Activated naive CD4-positive, alpha-beta T cell treated with anti-CD3 and anti-CD28 coated beads, Interleukin-2, amount 10 ng/mL, durations not matched to agents 7 days and 5 days (primary cell): ENCODE data around the gene RPS28.
A peak's percentile ranks its signal among the peaks of the same experiment; 100 is the strongest.
"Not testable (repeated sequence)": the region's sequence is repeated elsewhere in the genome, so short reads cannot be mapped to it uniquely, and the experiment has no call there.

Experiments used
- CTCF ChIA-PET: fragments of 350-600 bp; sonication (Branson Sonifier 250); formaldehyde crosslinking; loops from one replicate; lab custom pipeline; 2021; ENCODE audit warnings: antibody characterized with exemption; lab: Charles Lee
- DNase-seq: peaks from one replicate; pipeline ENCODE4 v3.0.0-alpha.2; 2020
- H3K27ac Mint-ChIP-seq: one replicate; pipeline ENCODE4 v1.8.0; 2021; ENCODE audit warnings: mild to moderate bottlenecking, moderate library complexity, mixed read lengths
- H3K27me3 Mint-ChIP-seq: one replicate; pipeline ENCODE4 v1.8.0; 2021; ENCODE audit warnings: mild to moderate bottlenecking, mixed read lengths
- H3K36me3 Mint-ChIP-seq: one replicate; pipeline ENCODE4 v1.8.0; 2021; ENCODE audit warnings: mixed read lengths
- H3K4me1 Mint-ChIP-seq: one replicate; pipeline ENCODE4 v1.8.0; 2021; ENCODE audit warnings: mixed read lengths
- H3K4me3 Mint-ChIP-seq: one replicate; pipeline ENCODE4 v1.8.0; 2021; ENCODE audit warnings: mild to moderate bottlenecking, moderate library complexity, mixed read lengths
- H3K9me3 Mint-ChIP-seq: one replicate; pipeline ENCODE4 v1.8.0; 2021; ENCODE audit warnings: mixed read lengths

Gene RPS28

GRCh38 chr19:8331263-8331845 lies 10.1 kb downstream of the RPS28 start:
- DNase-seq: no peak
- CTCF ChIA-PET: interaction anchor here (0.6 kb wide), 1 partner anchor 23 kb away, joined by 3 read pairs; no protein-coding TSS in a partner anchor
- Mint-ChIP-seq H3K4me3 (no peak overlapping the region), H3K27ac (no peak overlapping the region), H3K9me3 (no peaks in the 10 kb centered on the region), H3K27me3 (peaks cover 77% of the 10 kb centered on the region), H3K4me1 (peaks cover 4% of the 10 kb centered on the region), H3K36me3 (peaks cover 3% of the 10 kb centered on the region)

- H3K27ac Mint-ChIP-seq: no peak overlapping the region
- H3K4me1 Mint-ChIP-seq: peaks cover 4% of the 10 kb centered on the region
- no peak for DNase-seq
- CTCF ChIA-PET: interaction anchor here (1.2 kb wide), 1 partner anchor 15 kb away, joined by 4 read pairs; no protein-coding TSS in a partner anchor
- H3K9me3 Mint-ChIP-seq: no peaks in the 10 kb centered on the region
- peaks cover 81% of the 10 kb centered on the region for H3K27me3 Mint-ChIP-seq
- no peak overlapping the region for H3K4me3 Mint-ChIP-seq
- peaks cover 3% of the 10 kb centered on the region for H3K36me3 Mint-ChIP-seq
These were observed 11.9 kb downstream of the RPS28 start for GRCh38 chr19:8332976-8333766.

- Mint-ChIP-seq H3K27ac (no peak overlapping the region), H3K36me3 (peaks cover 3% of the 10 kb centered on the region), H3K9me3 (no peaks in the 10 kb centered on the region), H3K4me1 (peaks cover 4% of the 10 kb centered on the region), H3K4me3 (no peak overlapping the region), H3K27me3 (peaks cover 82% of the 10 kb centered on the region)
- no peak for DNase-seq
- CTCF ChIA-PET: interaction anchor here (1.2 to 1.4 kb wide), 2 partner anchors 14 to 22 kb away, joined by 3 to 4 read pairs; no protein-coding TSS in a partner anchor
These were observed 12.6 kb downstream of the RPS28 start for GRCh38 chr19:8333767-8334457.

- Mint-ChIP-seq H3K4me1 (peaks cover 4% of the 10 kb centered on the region), H3K27ac (no peak overlapping the region), H3K9me3 (no peaks in the 10 kb centered on the region), H3K27me3 (peaks cover 89% of the 10 kb centered on the region), H3K4me3 (no peak overlapping the region), H3K36me3 (peaks cover 3% of the 10 kb centered on the region)
- CTCF ChIA-PET: interaction anchor here (1.1 to 1.4 kb wide), 4 partner anchors 13 to 28 kb away, joined by 3 to 4 read pairs (median 4); no protein-coding TSS in a partner anchor
- peak; percentile 58 for DNase-seq
These were observed 13.4 kb downstream of the RPS28 start for GRCh38 chr19:8334458-8335342.

GRCh38 chr19:8335343-8336071 lies 14.2 kb downstream of the RPS28 start:
- no peak overlapping the region for H3K27ac Mint-ChIP-seq
- H3K4me3 Mint-ChIP-seq: peak overlapping the region; percentile 66
- H3K9me3 Mint-ChIP-seq: no peaks in the 10 kb centered on the region
- peak; percentile 56 for DNase-seq
- CTCF ChIA-PET: interaction anchor here (1.1 to 1.4 kb wide), 3 partner anchors 19 to 27 kb away, joined by 3 to 4 read pairs (median 3); no protein-coding TSS in a partner anchor
- H3K4me1 Mint-ChIP-seq: peaks cover 4% of the 10 kb centered on the region
- peaks cover 90% of the 10 kb centered on the region for H3K27me3 Mint-ChIP-seq
- H3K36me3 Mint-ChIP-seq: peaks cover 3% of the 10 kb centered on the region

- H3K4me1 Mint-ChIP-seq: peaks cover 8% of the 10 kb centered on the region
These were observed 14.8 kb downstream of the RPS28 start for GRCh38 chr19:8336072-8336569.

GRCh38 chr19:8336660-8337059 lies 15.4 kb downstream of the RPS28 start:
- H3K36me3 Mint-ChIP-seq: peaks cover 3% of the 10 kb centered on the region
- CTCF ChIA-PET: no interaction called here
- peaks cover 10% of the 10 kb centered on the region for H3K4me1 Mint-ChIP-seq
- no peak overlapping the region for H3K27ac Mint-ChIP-seq
- no peak overlapping the region for H3K4me3 Mint-ChIP-seq
- DNase-seq: no peak
- H3K9me3 Mint-ChIP-seq: no peaks in the 10 kb centered on the region
- peaks cover 87% of the 10 kb centered on the region for H3K27me3 Mint-ChIP-seq

More at GRCh38 chr19:8336072-8336569, 14.8 kb downstream of the RPS28 start:
- H3K9me3 Mint-ChIP-seq: no peaks in the 10 kb centered on the region
- H3K36me3 Mint-ChIP-seq: peaks cover 3% of the 10 kb centered on the region
- CTCF ChIA-PET: interaction anchor here (1.1 kb wide), 2 partner anchors 18 to 27 kb away, joined by 3 to 4 read pairs; no protein-coding TSS in a partner anchor
- peak overlapping the region; percentile 66 for H3K4me3 Mint-ChIP-seq
- peaks cover 90% of the 10 kb centered on the region for H3K27me3 Mint-ChIP-seq
- H3K27ac Mint-ChIP-seq: no peak overlapping the region
- no peak for DNase-seq

GRCh38 chr19:8337728-8338127 lies 16.4 kb downstream of the RPS28 start:
- CTCF ChIA-PET: no interaction called here
- H3K27me3 Mint-ChIP-seq: peaks cover 93% of the 10 kb centered on the region

GRCh38 chr19:8338835-8339234 lies 17.5 kb downstream of the RPS28 start:
- CTCF ChIA-PET: interaction anchor here (1.3 kb wide), 1 partner anchor 9 kb away, joined by 4 read pairs; no protein-coding TSS in a partner anchor
- Mint-ChIP-seq H3K4me3 (no peak overlapping the region), H3K36me3 (peaks cover 3% of the 10 kb centered on the region), H3K27me3 (peaks cover 94% of the 10 kb centered on the region), H3K4me1 (peaks cover 22% of the 10 kb centered on the region), H3K9me3 (no peaks in the 10 kb centered on the region), H3K27ac (no peak overlapping the region)
- DNase-seq: no peak

More at GRCh38 chr19:8337728-8338127, 16.4 kb downstream of the RPS28 start:
- H3K4me3 Mint-ChIP-seq: no peak overlapping the region
- peaks cover 16% of the 10 kb centered on the region for H3K4me1 Mint-ChIP-seq
- no peak for DNase-seq
- H3K9me3 Mint-ChIP-seq: no peaks in the 10 kb centered on the region
- peaks cover 3% of the 10 kb centered on the region for H3K36me3 Mint-ChIP-seq
- H3K27ac Mint-ChIP-seq: no peak overlapping the region

GRCh38 chr19:8340341-8341096 lies 19.2 kb downstream of the RPS28 start:
- Mint-ChIP-seq H3K4me3 (no peak overlapping the region), H3K4me1 (peaks cover 22% of the 10 kb centered on the region), H3K27me3 (peaks cover 93% of the 10 kb centered on the region), H3K36me3 (peaks cover 3% of the 10 kb centered on the region), H3K9me3 (no peaks in the 10 kb centered on the region), H3K27ac (no peak overlapping the region)
- no peak for DNase-seq
- CTCF ChIA-PET: interaction anchor here (5.2 kb wide), 1 partner anchor 14 kb away, joined by 37 read pairs; no protein-coding TSS in a partner anchor

GRCh38 chr19:8341504-8341903 lies 20.2 kb downstream of the RPS28 start:
- not testable (repeated sequence) for H3K27ac Mint-ChIP-seq, DNase-seq
- peak overlapping the region; percentile 58 for H3K4me3 Mint-ChIP-seq

GRCh38 chr19:8342316-8342683 lies 21.0 kb downstream of the RPS28 start:
- CTCF ChIA-PET: interaction anchor here (0.9 to 5.2 kb wide), 2 partner anchors 12 to 20 kb away, joined by 3 to 37 read pairs; no protein-coding TSS in a partner anchor
- H3K4me1 Mint-ChIP-seq: peaks cover 18% of the 10 kb centered on the region
- H3K9me3 Mint-ChIP-seq: no peaks in the 10 kb centered on the region
- H3K36me3 Mint-ChIP-seq: no peaks in the 10 kb centered on the region
- no peak for DNase-seq
- H3K4me3 Mint-ChIP-seq: peak overlapping the region; percentile 58
- peaks cover 82% of the 10 kb centered on the region for H3K27me3 Mint-ChIP-seq
- H3K27ac Mint-ChIP-seq: no peak overlapping the region

More at GRCh38 chr19:8341504-8341903, 20.2 kb downstream of the RPS28 start:
- not testable (repeated sequence) for H3K36me3 Mint-ChIP-seq, H3K9me3 Mint-ChIP-seq
- Mint-ChIP-seq H3K4me1 (peaks cover 18% of the 10 kb centered on the region), H3K27me3 (peaks cover 84% of the 10 kb centered on the region)
- CTCF ChIA-PET: interaction anchor here (0.9 to 5.2 kb wide), 2 partner anchors 13 to 21 kb away, joined by 3 to 37 read pairs; no protein-coding TSS in a partner anchor
